GM18868 (cell line): ENCODE results near the gene HCAR1.
"Not testable (repeated sequence)": the region's sequence is repeated elsewhere in the genome, so short reads cannot be mapped to it uniquely, and the experiment has no call there.

Source experiments
- ATAC-seq: cut with Tn5 transposase; IDR thresholded peaks from one replicate; pipeline ENCODE4 v1.9.1; 2021; ENCODE audit warnings: mild to moderate bottlenecking, moderate library complexity; ENCODE audit not compliant: unreplicated experiment

The HCAR1 gene

DNA sequence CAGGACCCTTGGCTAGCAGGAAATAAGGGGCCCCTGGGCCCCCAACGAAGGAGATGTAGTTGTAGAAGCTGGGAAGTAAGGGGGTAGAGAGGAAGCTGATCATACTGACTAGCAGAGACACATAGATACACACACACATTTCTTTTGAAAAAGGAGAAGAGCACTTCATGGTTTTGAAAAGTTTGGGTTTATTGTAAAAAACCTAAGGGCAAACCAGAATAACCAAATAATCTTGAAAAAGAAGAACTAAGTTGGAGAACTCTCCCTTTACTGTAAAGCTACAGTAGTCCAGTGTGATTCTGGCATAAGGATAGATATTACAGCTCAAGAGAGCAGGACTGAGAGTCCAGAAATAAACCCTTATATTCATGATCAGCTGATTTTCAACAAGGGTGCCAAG lies 8.3 kb downstream of the HCAR1 start:
- ATAC-seq: no peak

DNA sequence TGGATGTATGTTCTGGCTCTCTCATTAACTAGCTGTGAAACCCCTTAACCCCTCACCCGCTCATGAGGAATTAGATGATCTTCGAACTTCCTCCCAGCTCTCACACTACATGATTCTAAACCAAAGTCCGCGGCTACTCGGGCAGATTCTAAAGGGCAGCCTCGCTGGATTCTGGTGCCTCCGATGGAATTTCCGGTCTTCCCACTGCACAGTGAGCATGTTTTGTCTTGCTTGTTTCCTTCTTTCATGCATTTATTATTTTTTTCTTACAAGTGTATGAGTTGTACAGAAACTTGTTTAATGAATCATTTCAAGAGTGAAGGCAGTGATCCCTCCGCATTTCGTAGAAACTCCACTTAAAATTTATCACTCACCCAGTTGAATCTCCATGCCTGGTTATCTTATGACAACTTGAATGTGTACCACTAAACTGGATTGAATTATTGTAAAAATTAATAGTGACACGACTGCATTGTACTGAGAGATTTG lies 9.5 kb downstream of the HCAR1 start:
- ATAC-seq: no peak

DNA sequence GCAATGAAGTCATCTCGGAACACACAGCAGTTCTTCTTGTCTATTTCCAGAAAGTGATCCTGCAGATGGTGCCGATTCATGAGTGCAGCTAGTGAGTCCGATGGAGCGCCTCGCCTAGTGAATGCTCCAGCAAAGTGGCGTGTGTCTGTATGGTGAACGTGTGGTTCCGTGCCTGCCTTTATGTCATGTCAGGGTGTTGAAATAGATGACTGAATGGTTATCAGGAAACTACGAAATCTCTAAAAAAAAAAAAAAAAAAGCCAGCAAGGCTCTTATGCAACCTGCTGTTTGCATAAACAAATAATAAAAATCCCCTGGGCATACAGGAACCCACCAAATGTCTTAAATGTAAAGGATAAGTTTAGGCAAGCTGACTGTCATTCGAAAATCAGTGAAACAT lies 14.0 kb downstream of the HCAR1 start, which contains the start of gene HCAR3:
Gene HCAR3 (minus strand): TSS at position 154 of the 400 bp plus-strand sequence. CDS start 74 bp downstream, at position 80.
- ATAC-seq: not testable (repeated sequence)

DNA sequence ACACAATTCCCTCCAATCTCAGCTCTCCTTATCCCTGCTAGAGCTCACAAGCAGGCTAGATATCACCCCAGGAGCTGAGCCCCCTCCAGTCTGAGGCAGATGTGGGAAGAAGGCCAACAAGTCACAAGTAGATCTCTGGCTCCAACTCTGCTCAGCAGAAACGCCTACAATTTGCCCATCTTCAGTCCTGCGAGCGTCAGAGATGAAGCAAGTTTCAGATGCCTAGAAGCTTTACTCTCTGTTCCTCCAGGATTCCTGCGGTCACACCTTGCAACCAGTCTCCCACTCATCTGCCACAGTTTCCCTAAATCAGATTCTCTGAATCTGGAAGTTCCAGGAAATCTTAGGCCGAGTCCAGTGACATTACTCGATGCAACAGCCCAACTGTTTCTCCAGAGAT lies 15.4 kb downstream of the HCAR1 start:
- not testable (repeated sequence) for ATAC-seq

DNA sequence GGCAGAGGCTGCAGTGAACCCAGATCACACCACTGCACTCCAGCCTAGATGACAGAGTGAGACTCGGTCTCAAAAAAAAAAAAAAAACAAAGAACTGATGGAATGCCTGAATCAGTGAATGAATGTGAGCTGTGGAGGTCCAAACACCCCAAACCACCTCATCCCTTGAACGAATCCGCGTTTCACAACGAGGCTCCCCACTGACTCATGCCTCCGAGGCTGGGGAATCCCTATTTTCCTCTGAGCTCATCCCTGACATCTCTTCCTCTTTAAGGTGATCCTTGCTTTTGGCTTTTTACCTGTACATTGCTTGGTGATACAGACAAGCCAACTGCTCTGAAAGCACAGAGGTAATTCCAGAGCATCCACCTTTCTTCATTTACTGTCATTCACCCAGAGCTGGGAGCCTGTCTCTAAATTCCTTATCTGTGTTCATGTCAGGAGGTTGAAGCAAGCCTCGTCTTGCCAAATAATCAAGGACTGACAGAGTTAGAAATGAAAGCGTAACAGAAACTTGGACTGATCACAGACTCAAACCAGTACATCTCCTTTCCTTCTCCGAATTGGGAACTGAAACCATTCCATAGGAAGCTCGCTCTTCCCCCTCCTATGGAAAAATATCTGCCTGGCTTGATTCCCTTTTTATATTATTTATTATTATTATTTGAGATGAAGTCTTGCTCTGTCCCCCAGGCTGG lies 17.0 kb downstream of the HCAR1 start:
- ATAC-seq: not testable (repeated sequence)

DNA sequence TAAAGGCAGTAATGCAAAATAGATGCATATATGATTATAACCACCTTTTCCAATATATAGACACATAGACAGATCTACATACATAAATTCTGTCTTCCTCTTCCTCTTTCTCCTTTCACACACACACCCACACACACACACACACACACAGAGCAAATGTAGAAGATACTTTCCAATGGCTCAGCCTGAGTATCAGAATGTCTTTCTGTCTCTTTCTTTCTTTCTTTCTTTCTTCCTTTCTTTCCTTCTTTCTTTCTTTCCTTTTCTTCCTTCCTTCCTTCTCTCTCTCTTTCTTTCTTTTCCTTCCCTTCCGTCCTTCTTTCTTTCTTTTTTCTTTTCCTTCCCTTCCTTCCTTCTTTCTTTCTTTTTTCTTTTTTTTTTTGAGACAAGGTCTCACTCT lies 19.4 kb downstream of the HCAR1 start:
- ATAC-seq: not testable (repeated sequence)

DNA sequence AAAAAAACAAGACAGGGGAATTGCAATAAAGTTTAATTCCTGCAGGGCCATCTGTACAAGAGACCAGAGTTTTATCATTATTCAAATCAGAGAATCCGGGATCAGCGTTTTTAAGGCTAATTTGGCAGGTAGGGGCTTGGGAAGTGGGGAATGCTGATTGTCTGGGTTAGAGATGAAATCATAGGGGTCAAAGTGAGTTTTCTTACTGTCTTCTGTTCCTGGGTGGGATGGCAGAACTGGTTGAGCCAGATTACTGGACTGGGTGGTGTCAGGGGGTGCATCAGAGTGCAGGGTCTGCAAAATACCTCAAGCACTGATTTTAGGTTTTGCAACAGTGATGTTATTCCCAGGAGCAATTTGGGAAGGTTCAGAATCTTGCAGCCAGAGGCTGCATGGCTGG lies 20.3 kb downstream of the HCAR1 start:
- not testable (repeated sequence) for ATAC-seq

DNA sequence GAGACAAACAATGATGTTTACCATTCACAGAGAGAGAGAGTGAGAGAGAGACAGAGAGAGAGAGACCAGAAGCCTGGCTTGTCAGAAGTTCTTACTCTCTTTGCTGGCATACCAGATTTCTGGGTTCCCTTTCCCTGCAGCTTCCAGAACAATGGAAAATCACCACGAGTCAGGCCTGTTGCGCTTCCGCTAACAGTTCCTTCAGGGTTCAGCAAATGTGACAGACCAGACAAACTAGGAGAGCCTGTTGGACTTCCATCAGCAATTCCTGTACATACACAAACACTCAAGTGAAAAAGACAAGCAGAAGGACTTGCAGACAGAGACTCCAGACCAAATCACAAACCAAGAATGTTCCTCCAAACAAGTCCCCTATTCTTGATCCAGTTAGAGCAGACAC lies 21.4 kb downstream of the HCAR1 start:
- not testable (repeated sequence) for ATAC-seq

DNA sequence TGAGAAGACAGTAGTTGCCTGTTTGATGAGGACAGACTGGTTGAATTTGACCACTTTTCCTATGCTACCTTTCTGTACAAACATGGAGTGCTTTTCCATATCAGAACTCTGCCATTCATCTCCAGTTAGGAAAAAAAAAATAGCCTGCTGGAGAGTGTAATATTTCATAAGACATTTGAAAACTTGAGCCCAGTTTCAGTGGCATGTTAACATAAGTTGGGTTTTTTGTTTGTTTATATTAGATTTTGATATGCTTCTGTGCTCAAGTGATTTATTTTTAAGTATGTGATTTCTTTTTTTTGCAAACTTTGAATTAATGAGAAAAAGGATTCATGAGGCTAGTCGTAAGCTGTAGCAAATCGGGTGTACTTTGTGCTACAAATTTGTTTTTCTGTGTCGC lies 26.8 kb downstream of the HCAR1 start:
- ATAC-seq: not testable (repeated sequence)

DNA sequence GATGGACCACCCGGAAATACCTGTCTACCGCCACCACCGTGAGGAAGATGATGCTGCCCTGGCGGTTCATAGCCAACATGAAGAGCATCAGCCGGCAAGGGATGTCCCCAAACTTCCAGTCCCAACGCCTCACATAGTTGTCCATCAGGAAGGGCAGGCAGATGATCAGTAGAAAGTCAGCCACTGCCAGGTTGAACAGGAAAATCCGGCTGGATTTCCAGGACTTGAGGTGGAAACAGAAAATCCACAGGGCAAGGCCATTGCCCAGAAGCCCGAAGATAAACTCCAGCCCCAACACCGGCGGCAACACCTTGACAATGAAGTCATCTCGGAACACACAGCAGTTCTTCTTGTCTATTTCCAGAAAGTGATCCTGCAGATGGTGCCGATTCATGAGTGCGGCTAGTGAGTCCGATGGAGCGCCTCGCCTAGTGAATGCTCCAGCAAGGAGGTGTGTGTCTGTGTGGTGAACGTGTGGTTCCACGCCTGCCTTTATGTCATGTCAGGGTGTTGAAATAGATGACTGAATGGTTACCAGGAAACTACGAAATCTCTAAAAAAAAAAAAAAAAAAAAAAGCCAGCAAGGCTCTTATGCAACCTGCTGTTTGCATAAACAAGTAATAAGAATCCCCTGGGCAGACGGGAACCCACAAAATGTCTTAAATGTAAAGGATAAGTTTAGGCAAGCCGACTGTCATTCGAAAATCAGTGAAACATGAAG lies 27.6 kb downstream of the HCAR1 start, which contains the start of gene HCAR2:
Gene HCAR2 (minus strand): TSS at position 468 of the 722 bp plus-strand sequence. CDS start 74 bp downstream, at position 394.
- ATAC-seq: not testable (repeated sequence)

DNA sequence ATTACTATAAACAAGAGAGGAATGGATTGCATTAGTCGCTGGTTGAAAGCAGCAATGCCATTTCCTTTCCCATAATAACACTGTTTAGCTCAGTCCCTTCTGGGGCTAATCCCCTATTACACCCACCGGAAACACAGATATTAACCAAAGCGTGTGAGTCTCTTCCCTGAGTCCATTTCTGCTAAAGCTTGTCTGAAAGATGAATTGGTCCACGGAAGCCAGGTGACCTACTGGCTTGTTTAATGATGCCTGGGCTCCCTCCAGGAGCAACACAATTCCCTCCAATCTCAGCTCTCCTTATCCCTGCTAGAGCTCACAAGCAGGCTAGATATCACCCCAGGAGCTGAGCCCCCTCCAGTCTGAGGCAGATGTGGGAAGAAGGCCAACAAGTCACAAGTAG lies 29.2 kb downstream of the HCAR1 start:
- ATAC-seq: not testable (repeated sequence)

DNA sequence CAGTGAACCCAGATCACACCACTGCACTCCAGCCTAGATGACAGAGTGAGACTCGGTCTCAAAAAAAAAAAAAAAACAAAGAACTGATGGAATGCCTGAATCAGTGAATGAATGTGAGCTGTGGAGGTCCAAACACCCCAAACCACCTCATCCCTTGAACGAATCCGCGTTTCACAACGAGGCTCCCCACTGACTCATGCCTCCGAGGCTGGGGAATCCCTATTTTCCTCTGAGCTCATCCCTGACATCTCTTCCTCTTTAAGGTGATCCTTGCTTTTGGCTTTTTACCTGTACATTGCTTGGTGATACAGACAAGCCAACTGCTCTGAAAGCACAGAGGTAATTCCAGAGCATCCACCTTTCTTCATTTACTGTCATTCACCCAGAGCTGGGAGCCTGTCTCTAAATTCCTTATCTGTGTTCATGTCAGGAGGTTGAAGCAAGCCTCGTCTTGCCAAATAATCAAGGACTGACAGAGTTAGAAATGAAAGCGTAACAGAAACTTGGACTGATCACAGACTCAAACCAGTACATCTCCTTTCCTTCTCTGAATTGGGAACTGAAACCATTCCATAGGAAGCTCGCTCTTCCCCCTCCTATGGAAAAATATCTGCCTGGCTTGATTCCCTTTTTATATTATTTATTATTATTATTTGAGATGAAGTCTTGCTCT lies 30.5 kb downstream of the HCAR1 start:
- ATAC-seq: not testable (repeated sequence)

DNA sequence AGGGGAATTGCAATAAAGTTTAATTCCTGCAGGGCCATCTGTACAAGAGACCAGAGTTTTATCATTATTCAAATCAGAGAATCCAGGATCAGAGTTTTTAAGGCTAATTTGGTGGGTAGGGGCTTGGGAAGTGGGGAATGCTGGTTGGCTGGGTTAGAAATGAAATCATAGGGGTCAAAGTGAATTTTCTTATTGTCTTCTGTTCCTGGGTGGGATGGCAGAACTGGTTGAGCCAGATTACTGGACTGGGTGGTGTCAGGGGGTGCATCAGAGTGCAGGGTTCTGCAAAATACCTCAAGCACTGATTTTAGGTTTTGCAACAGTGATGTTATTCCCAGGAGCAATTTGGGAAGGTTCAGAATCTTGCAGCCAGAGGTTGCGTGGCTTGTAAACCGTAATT lies 33.7 kb downstream of the HCAR1 start:
- not testable (repeated sequence) for ATAC-seq

DNA sequence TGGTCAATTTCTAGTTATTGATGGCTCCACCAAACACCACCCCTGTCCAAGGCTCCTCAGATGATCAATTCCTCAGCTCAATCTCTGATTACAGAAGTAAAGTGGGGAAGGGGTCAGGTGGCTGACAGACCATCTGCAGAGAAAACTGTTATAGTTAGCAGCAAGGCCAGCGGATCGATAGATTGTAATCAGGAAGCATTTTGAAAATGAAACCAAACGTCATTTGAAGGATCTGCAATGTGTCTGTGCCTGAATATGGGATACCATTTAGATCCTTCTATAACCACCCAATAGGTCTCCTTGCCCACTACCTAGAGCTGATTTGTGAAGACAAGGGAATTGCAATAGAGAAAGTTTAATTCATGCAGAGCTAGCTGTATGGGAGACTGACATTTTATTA lies 39.1 kb downstream of the HCAR1 start:
- no peak for ATAC-seq

DNA sequence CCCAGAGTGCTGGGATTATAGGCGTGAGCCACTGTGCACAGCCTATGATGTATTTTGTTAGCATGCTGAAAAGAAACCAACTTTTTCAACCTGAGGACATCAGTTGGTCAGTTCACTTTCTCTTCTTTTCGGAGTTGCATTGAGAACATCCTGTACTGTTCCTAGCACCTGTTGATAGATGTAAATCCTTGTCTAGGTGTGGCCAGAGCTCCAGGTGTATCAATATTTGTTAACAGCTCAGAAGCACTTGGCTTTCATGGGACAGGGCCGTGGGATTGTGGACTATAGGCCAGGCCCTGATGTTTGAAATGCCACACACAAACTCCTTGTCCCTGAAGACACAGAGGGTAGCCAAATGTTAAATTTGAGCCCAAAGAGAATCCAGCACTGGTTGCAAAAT lies 42.4 kb downstream of the HCAR1 start:
- ATAC-seq: no peak

DNA sequence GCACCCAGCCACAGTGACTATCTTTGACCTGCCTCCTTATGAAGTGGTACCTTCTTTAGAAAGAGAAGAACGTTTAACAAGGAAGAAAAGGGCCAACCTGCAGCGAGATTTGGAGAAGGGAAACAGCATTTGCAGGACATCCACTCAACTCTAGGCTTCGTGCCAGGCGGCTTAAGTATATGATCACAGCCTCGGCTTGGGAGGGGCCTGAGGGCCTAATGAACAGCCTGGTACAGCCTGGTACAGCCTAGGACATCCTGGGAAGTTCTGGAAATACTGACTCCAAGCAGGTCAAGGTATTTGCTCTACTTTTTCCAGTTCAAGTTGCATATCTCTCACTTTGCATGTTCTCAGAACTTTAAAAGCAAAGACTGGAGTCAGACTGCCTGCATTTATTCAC lies 43.6 kb downstream of the HCAR1 start:
- no peak for ATAC-seq

DNA sequence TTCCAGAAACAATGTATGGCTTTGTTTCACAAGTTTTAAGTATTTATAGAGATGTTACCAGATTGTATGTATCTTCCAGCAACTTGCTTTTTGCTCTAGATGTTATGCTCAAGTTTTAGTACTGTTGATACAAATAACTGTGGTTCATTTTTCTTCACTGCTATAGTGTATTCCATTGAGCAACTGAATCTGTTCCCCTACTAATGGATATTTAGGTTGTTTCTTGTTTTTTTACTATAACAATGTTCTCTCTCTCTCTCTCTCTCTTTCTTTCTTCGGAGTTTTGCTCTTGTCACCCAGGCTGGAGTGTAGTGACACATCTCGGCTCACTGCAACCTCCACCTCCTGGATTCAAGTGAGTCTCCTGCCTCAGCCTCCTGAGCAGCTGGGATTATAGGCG lies 44.1 kb downstream of the HCAR1 start:
- no peak for ATAC-seq

DNA sequence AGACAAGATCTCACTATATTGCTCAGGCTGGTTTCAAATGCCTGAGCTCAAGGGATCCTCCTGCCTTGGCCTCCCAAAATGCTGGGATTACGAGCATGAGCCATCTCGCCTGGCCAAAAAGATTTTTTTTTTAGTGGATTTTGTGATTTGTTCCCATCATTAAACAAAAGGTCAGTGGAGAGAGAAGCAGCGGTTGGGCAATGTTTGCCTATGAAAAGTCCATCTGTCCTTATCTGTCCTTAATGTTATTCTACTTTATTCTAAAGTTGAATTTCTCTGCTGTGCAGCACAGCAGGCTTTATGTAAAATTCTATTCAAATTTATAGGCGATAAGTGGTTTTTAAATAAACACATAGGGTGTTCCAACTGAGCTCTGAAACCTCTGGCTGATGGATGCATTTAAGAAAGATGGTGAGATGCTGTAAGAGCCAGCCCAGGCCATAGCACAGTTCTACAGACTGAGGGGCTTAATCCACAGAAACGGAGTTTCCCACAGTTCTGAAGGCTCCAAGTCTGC lies 46.3 kb downstream of the HCAR1 start:
- no peak for ATAC-seq

DNA sequence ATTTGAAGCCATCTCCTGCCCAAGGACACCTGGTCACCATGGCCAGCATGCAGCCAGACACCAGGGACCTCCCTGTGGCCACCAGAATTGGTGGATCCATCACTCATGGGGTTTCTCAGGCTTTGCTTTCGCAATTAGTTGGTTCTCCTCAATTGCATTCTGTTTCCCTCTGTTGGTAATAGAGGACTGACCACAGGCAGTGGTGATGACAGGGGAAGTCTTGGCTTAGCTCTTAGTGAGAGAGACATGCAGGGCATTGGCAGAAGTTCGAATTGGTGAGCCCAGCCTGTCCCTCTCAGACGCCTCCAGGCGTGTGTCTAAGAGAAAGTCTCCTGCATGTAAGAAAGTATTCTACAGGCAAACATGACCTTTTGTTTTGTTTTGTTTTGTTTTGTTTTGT lies 48.8 kb downstream of the HCAR1 start:
- ATAC-seq: no peak

DNA sequence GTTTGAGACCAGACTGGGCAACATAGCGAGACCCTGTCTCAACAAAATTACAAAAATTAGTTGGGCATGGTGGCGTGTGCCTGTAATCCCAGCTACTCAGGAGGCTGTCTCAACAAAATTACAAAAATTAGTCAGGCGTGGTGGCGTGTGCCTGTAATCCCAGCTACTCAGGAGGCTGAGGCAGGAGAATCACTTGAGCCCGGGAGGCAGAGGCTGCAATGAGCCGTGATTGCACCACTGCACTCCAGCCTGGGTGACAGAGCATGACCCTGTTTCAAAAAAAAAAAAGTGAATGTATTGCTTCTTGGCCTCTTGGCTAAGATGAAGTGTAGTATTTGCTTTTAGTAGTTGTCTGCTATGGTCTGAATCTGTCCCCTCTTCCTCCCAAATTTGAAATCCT lies 49.7 kb downstream of the HCAR1 start:
- not testable (repeated sequence) for ATAC-seq

DNA sequence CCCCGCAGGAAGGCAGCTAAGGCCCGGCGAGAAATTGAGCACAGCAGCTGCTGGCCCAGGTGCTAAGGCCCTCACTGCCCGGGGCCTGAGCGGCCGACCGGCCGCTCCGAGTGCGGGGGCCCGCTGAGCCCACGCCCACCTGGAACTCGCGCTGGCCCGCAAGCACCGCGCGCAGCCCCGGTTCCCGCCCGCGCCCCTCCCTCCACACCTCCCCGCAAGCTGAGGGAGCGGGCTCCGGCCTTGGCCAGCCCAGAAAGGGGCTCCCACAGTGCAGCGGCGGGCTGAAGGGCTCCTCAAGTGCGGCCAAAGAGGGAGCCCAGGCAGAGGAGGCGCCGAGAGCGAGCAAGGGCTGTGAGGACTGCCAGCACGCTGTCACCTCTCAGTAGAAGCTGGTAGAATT lies 53.9 kb downstream of the HCAR1 start:
- ATAC-seq: not testable (repeated sequence)
